ENCODE data around the gene ARHGAP42. TPM values are rescaled to one million over a fixed set of nuclear protein-coding genes. Genes with fewer than 3 reads are reported as not detected.

Gene ARHGAP42
- total RNA-seq, 1 donor from 2014 or later, result 19.1 TPM

- Mint-ChIP-seq H3K4me1 (ENCODE audit: unreplicated experiment) (peaks cover 4% of the 10 kb centered on the region), H3K4me3 (ENCODE audit: unreplicated experiment) (no peak overlapping the region), H3K27me3 (ENCODE audit: unreplicated experiment) (no peaks in the 10 kb centered on the region), H3K9me3 (ENCODE audit: unreplicated experiment) (no peaks in the 10 kb centered on the region), H3K27ac (ENCODE audit: unreplicated experiment) (no peak overlapping the region), H3K36me3 (ENCODE audit: low read depth, unreplicated experiment) (no peaks in the 10 kb centered on the region)
- no peak for TF ChIP-seq CTCF (IDR thresholded peaks at IDR 0.05; ENCODE audit: unreplicated experiment)
- no peak for DNase-seq (ENCODE audit: low spot score)
Observed at GRCh38 chr11:100831929-100832494, 144.9 kb downstream of the ARHGAP42 start.

- H3K9me3 Mint-ChIP-seq (ENCODE audit: unreplicated experiment), result no peaks in the 10 kb centered on the region
- H3K27ac Mint-ChIP-seq (ENCODE audit: unreplicated experiment), result no peak overlapping the region
- TF ChIP-seq CTCF (IDR thresholded peaks at IDR 0.05; ENCODE audit: unreplicated experiment), result no peak
- H3K4me1 Mint-ChIP-seq (ENCODE audit: unreplicated experiment), result peaks cover 7% of the 10 kb centered on the region
- H3K36me3 Mint-ChIP-seq (ENCODE audit: low read depth, unreplicated experiment), result no peaks in the 10 kb centered on the region
- H3K4me3 Mint-ChIP-seq (ENCODE audit: unreplicated experiment), result no peak overlapping the region
- DNase-seq (ENCODE audit: low spot score), result no peak
- H3K27me3 Mint-ChIP-seq (ENCODE audit: unreplicated experiment), result no peaks in the 10 kb centered on the region
Observed at GRCh38 chr11:100832829-100833228, 145.7 kb downstream of the ARHGAP42 start.

- Mint-ChIP-seq H3K36me3 (ENCODE audit: low read depth, unreplicated experiment) (no peaks in the 10 kb centered on the region), H3K4me1 (ENCODE audit: unreplicated experiment) (peaks cover 7% of the 10 kb centered on the region), H3K4me3 (ENCODE audit: unreplicated experiment) (no peak overlapping the region), H3K27ac (ENCODE audit: unreplicated experiment) (no peak overlapping the region), H3K9me3 (ENCODE audit: unreplicated experiment) (no peaks in the 10 kb centered on the region), H3K27me3 (ENCODE audit: unreplicated experiment) (no peaks in the 10 kb centered on the region)
- no peak for TF ChIP-seq CTCF (IDR thresholded peaks at IDR 0.05; ENCODE audit: unreplicated experiment)
- no peak for DNase-seq (ENCODE audit: low spot score)
Observed at GRCh38 chr11:100833276-100833675, 146.2 kb downstream of the ARHGAP42 start.

- H3K4me1 Mint-ChIP-seq (ENCODE audit: unreplicated experiment), result peaks cover 5% of the 10 kb centered on the region
- no peaks in the 10 kb centered on the region for H3K27me3 Mint-ChIP-seq (ENCODE audit: unreplicated experiment)
- TF ChIP-seq CTCF (IDR thresholded peaks at IDR 0.05; ENCODE audit: unreplicated experiment), result no peak
- DNase-seq (ENCODE audit: low spot score), result no peak
- no peak overlapping the region for H3K4me3 Mint-ChIP-seq (ENCODE audit: unreplicated experiment)
- no peaks in the 10 kb centered on the region for H3K9me3 Mint-ChIP-seq (ENCODE audit: unreplicated experiment)
- H3K36me3 Mint-ChIP-seq (ENCODE audit: low read depth, unreplicated experiment), result no peaks in the 10 kb centered on the region
- no peak overlapping the region for H3K27ac Mint-ChIP-seq (ENCODE audit: unreplicated experiment)
Observed at GRCh38 chr11:100835854-100836253, 148.8 kb downstream of the ARHGAP42 start.

GRCh38 chr11:100837311-100837710, 150.2 kb downstream of the ARHGAP42 start:
- no peaks in the 10 kb centered on the region for H3K9me3 Mint-ChIP-seq (ENCODE audit: unreplicated experiment)
- peaks cover 5% of the 10 kb centered on the region for H3K4me1 Mint-ChIP-seq (ENCODE audit: unreplicated experiment)
- no peak overlapping the region for H3K27ac Mint-ChIP-seq (ENCODE audit: unreplicated experiment)
- no peak for DNase-seq (ENCODE audit: low spot score)
- no peak overlapping the region for H3K4me3 Mint-ChIP-seq (ENCODE audit: unreplicated experiment)
- no peaks in the 10 kb centered on the region for H3K27me3 Mint-ChIP-seq (ENCODE audit: unreplicated experiment)
- H3K36me3 Mint-ChIP-seq (ENCODE audit: low read depth, unreplicated experiment), result no peaks in the 10 kb centered on the region
- no peak for TF ChIP-seq CTCF (IDR thresholded peaks at IDR 0.05; ENCODE audit: unreplicated experiment)

All from endothelial cell (in vitro differentiated cells).